HG03025 (cell line): ENCODE results near the gene MT4.

ENCODE experiments used
- ATAC-seq: cut with Tn5 transposase; IDR thresholded peaks from one replicate; pipeline ENCODE4 v1.9.1; 2021; ENCODE audit warnings: mild to moderate bottlenecking, moderate library complexity; ENCODE audit not compliant: unreplicated experiment, low FRiP score

MT4 gene

DNA sequence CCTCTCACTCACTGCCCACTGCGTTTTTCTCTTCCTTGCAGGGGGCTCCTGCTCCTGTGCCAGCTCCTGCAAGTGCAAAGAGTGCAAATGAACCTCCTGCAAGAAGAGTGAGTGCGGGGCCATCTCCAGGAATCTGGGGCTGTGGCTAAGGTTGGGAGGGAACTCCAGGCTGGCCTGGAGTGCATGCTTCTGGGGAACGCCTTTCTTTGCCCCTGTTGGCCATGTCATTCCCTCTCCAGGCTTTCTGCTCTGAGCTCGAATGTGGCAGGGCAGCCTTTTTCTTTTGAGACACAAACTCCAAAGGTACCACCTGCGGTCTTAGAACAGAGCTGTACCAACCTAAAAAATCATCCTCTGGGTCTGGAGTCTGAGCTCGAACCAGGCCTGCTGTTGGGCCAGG lies 53.3 kb downstream of the MT4 start:
- ATAC-seq: no peak
